HPDE6-E6E7 (cell line): ENCODE data around the gene RAMP1.

Experiments
- DNase-seq: peaks from one replicate; pipeline ENCODE4 v3.0.0; 2011; ENCODE audit warnings: missing footprints; ENCODE audit errors: extremely low spot score

The RAMP1 gene

GRCh38 chr2:237876951-237877491, 17.6 kb downstream of the RAMP1 start:
- DNase-seq: no peak

GRCh38 chr2:237877576-237878307, 18.3 kb downstream of the RAMP1 start:
- no peak for DNase-seq

GRCh38 chr2:237878321-237879057, 19.1 kb downstream of the RAMP1 start:
- no peak for DNase-seq

- DNase-seq: no peak
These were observed 19.6 kb downstream of the RAMP1 start for GRCh38 chr2:237879058-237879430.

- DNase-seq: no peak
These were observed 20.7 kb downstream of the RAMP1 start for GRCh38 chr2:237879991-237880560.

- DNase-seq: no peak
These were observed 23.4 kb downstream of the RAMP1 start for GRCh38 chr2:237882510-237883481.

GRCh38 chr2:237883951-237884446, 24.6 kb downstream of the RAMP1 start:
- no peak for DNase-seq

- no peak for DNase-seq
These were observed 25.3 kb downstream of the RAMP1 start for GRCh38 chr2:237884681-237885080.

GRCh38 chr2:237885111-237885930, 25.9 kb downstream of the RAMP1 start:
- DNase-seq: no peak

- no peak for DNase-seq
These were observed 26.7 kb downstream of the RAMP1 start for GRCh38 chr2:237885931-237886684.

GRCh38 chr2:237886685-237887481, 27.5 kb downstream of the RAMP1 start:
- DNase-seq: no peak

- no peak for DNase-seq
These were observed 29.0 kb downstream of the RAMP1 start for GRCh38 chr2:237888389-237888788.

- DNase-seq: no peak
These were observed 29.6 kb downstream of the RAMP1 start for GRCh38 chr2:237889016-237889415.

GRCh38 chr2:237889811-237890210, 30.4 kb downstream of the RAMP1 start:
- DNase-seq: no peak

GRCh38 chr2:237892478-237892877, 33.1 kb downstream of the RAMP1 start:
- DNase-seq: no peak

- DNase-seq: no peak
These were observed 33.7 kb downstream of the RAMP1 start for GRCh38 chr2:237892984-237893595.

GRCh38 chr2:237894396-237894979, 35.1 kb downstream of the RAMP1 start:
- no peak for DNase-seq

- no peak for DNase-seq
These were observed 35.6 kb downstream of the RAMP1 start for GRCh38 chr2:237894986-237895543.
